ENCODE results near the gene AUTS2. TPM values are rescaled to one million over a fixed set of nuclear protein-coding genes. Genes with fewer than 3 reads are reported as not detected.

The AUTS2 gene
- total and polyA plus RNA-seq, 10 of the 15 experiments (the other 5 are each of a cell fraction or from before 2014, with no cell fraction given), result 6.4 to 55.6 (median 21.6) TPM

- no peak for FAIRE-seq
- in situ Hi-C loops (cut with MboI), result no loop called here
- TF ChIP-seq KAT2A (conservative IDR thresholded peaks at IDR 0.05; ENCODE audit: control insufficient read depth, low read depth, low read length) (no peak), ATF7 (IDR thresholded peaks at IDR 0.05; ENCODE audit: low read depth) (no peak), GATAD2B (conservative IDR thresholded peaks at IDR 0.05; ENCODE audit: low read depth) (no peak), RAD51 (IDR thresholded peaks at IDR 0.05) (no peak), MEF2B (IDR thresholded peaks at IDR 0.05; ENCODE audit: partially characterized antibody, poor library complexity, severe bottlenecking) (no peak), GABPA (IDR thresholded peaks at IDR 0.05; ENCODE audit: low read depth) (no peak), IRF3 (IDR thresholded peaks at IDR 0.05) (no peak), CTCF (IDR thresholded peaks at IDR 0.05 in 2 of 3, conservative IDR thresholded peaks at IDR 0.05 in 1 of 3; ENCODE audit: control insufficient read depth in 2 of 3, extremely low read depth in 1 of 3, insufficient read depth in 1 of 3, low read depth in 3 of 3, low read length in 3 of 3) (no peak), ATF3 (IDR thresholded peaks at IDR 0.05; ENCODE audit: borderline replicate concordance, extremely low read depth, low read depth, low read length) (no peak), ZBTB40 (IDR thresholded peaks at IDR 0.05; ENCODE audit: borderline replicate concordance) (no peak), ATF2 (IDR thresholded peaks at IDR 0.05; ENCODE audit: low read length) (no peak), RUNX3 (IDR thresholded peaks at IDR 0.05; ENCODE audit: low read length) (no peak), PAX8 (IDR thresholded peaks at IDR 0.05) (no peak), KLF5 (IDR thresholded peaks at IDR 0.05; ENCODE audit: partially characterized antibody) (no peak), NR2C2 (IDR thresholded peaks at IDR 0.05; ENCODE audit: borderline replicate concordance, control insufficient read depth, insufficient read length, low read depth) (no peak)
Observed at GRCh38 chr7:70620333-70621055, 1022.2 kb downstream of the AUTS2 start.

More at GRCh38 chr7:70620333-70621055, 1022.2 kb downstream of the AUTS2 start:
- POLR2A ChIA-PET, result no interaction called here
- H3K4me3 ChIP-seq, result no peak overlapping the region
- WGBS (ENCODE audit: insufficient coverage, insufficient replicate concordance, low lambda C conversion rate, missing lambda C conversion rate), result 61% methylated on average over 19 of the region's 19 CpGs
- RAD21 ChIA-PET (ENCODE audit: unreplicated experiment), result no interaction called here
- no peaks in the 10 kb centered on the region for H4K20me1 ChIP-seq (ENCODE audit: control insufficient read depth, insufficient read depth)
- no peak overlapping the region for H2AFZ ChIP-seq (ENCODE audit: control insufficient read depth, low read depth, low read length)
- CTCF ChIA-PET, result interaction anchor here (0.6 to 1.9 kb wide), 3 partner anchors 74 to 100 kb away, joined by 3 to 4 read pairs (median 3); no protein-coding TSS in a partner anchor
- H3K27ac ChIP-seq (ENCODE audit: control insufficient read depth, insufficient read depth), result no peak overlapping the region
- BruUV-seq (replicated peaks), result no TSS peak
- H3K27me3 ChIP-seq (replicated peaks in 1 of 2; ENCODE audit: control insufficient read depth in 2 of 2, insufficient read depth in 2 of 2, low read length in 1 of 2), result no peaks in the 10 kb centered on the region
- ATAC-seq (no peak), DNase-seq (ENCODE audit: low read depth, low spot score) (no peak)
- SMC1A ChIA-PET (ENCODE audit: uncharacterized antibody, unreplicated experiment), result no interaction called here
- H3K4me1 ChIP-seq (ENCODE audit: control insufficient read depth, insufficient read depth, low read length), result no peaks in the 10 kb centered on the region
- H3K9ac ChIP-seq (ENCODE audit: control insufficient read depth, insufficient read depth, low read length), result no peak overlapping the region
- intact Hi-C loops (cut with micrococcal nuclease; ENCODE audit: unreplicated experiment), result no loop called here
- no peaks in the 10 kb centered on the region for H3K79me2 ChIP-seq (ENCODE audit: control insufficient read depth, insufficient read depth, low read length)
- no peak overlapping the region for H3K4me2 ChIP-seq (ENCODE audit: control insufficient read depth, insufficient read depth)
- no peaks in the 10 kb centered on the region; a peak in 1 of 4 replicates for H3K36me3 ChIP-seq (ENCODE audit: control insufficient read depth in 2 of 2, insufficient read depth in 2 of 2, low read length in 1 of 2)
- H3K9me3 ChIP-seq (replicated peaks; ENCODE audit: control insufficient read depth, insufficient read depth, low read length), result no peaks in the 10 kb centered on the region

All from GM12878 (cell line).